HEK293 (cell line): Measurements from ENCODE around the gene DDC.

ENCODE experiments used
- CTCF ChIP-seq: fragments of 450-650 bp; formaldehyde crosslinking; IDR thresholded peaks from 2 replicates; pipeline ENCODE4 v1.5.1; 2016; ENCODE audit warnings: missing biosample characterization, missing genetic modification characterization
- TRIM28 ChIP-seq: IDR thresholded peaks from 2 replicates; pipeline ENCODE4 v1.6.1; 2011; ENCODE audit warnings: low read length, control low read depth, borderline replicate concordance
- ZBTB7A ChIP-seq: fragments of 450-650 bp; formaldehyde crosslinking; IDR thresholded peaks from 2 replicates; pipeline ENCODE4 v1.5.1; 2016; ENCODE audit warnings: low read depth, missing biosample characterization, missing genetic modification characterization
- ZNF561 ChIP-seq: fragments of 450-650 bp; IDR thresholded peaks from 2 replicates; pipeline ENCODE4 v1.5.1; 2018; ENCODE audit warnings: missing biosample characterization, missing genetic modification characterization, borderline replicate concordance
- ZNF645 ChIP-seq: fragments of 450-650 bp; formaldehyde crosslinking; IDR thresholded peaks from 2 replicates; pipeline ENCODE4; 2016; ENCODE audit warnings: missing biosample characterization, missing genetic modification characterization
- ZNF692 ChIP-seq: fragments of 450-650 bp; formaldehyde crosslinking; IDR thresholded peaks from 2 replicates; pipeline ENCODE4 v1.5.1; 2016; ENCODE audit warnings: missing biosample characterization, missing genetic modification characterization

- TF ChIP-seq ZNF561 (tag by site-specific recombination) (no peak), CTCF (tag by site-specific recombination) (no peak), ZBTB7A (tag by site-specific recombination) (no peak), TRIM28 (no peak), ZNF692 (tag by site-specific recombination) (no peak), ZNF645 (tag by site-specific recombination) (no peak)
Observed at GRCh38 chr7:50413561-50413960, 151.6 kb downstream of the DDC start.
